Measurements from ENCODE around the gene KLHDC7B. TPM values are rescaled to one million over a fixed set of nuclear protein-coding genes. Genes with fewer than 3 reads are reported as not detected.

KLHDC7B gene
- polyA plus RNA-seq, 3 donors, result 0.10 to 0.50 (median 0.15) TPM

Other genes starting within 250 kb of the KLHDC7B start
- 100 to 1,000 TPM; 187 to 248 (median 239) TPM for gene PLXNB2, start 238.3 kb upstream of the KLHDC7B start, polyA plus RNA-seq (ENCODE audit: insufficient read length in 3 of 3)
- 10 to 100 TPM; 11.9 to 21.1 (median 16.8) TPM for gene DENND6B, start 218.9 kb upstream of the KLHDC7B start, polyA plus RNA-seq (ENCODE audit: insufficient read length in 3 of 3)
- gene PPP6R2, start 202.6 kb upstream of the KLHDC7B start, polyA plus RNA-seq (ENCODE audit: insufficient read length in 3 of 3), result 10 to 100 TPM; 34.4 to 58.1 (median 44.6) TPM
- 10 to 100 TPM; 28.4 to 46.4 (median 45.6) TPM for gene SBF1, start 70.9 kb upstream of the KLHDC7B start, polyA plus RNA-seq (ENCODE audit: insufficient read length in 3 of 3)
- gene ADM2, start 64.4 kb upstream of the KLHDC7B start, polyA plus RNA-seq (ENCODE audit: insufficient read length in 3 of 3), result 1 to 10 TPM; 3.8 to 6.9 (median 4.6) TPM
- gene MIOX, start 59.0 kb upstream of the KLHDC7B start, polyA plus RNA-seq (ENCODE audit: insufficient read length in 3 of 3), result 10 to 100 TPM in 1 of 3 donors, 1 to 10 TPM in 2; 2.4 to 13.6 (median 3.0) TPM
- gene LMF2, start 38.2 kb upstream of the KLHDC7B start, polyA plus RNA-seq (ENCODE audit: insufficient read length in 3 of 3), result 10 to 100 TPM; 30.3 to 58.1 (median 56.0) TPM
- 10 to 100 TPM; 39.6 to 53.9 (median 50.3) TPM for gene NCAPH2, start 37.7 kb upstream of the KLHDC7B start, polyA plus RNA-seq (ENCODE audit: insufficient read length in 3 of 3)
- 1 to 10 TPM; 1.0 to 5.2 (median 1.9) TPM for gene SCO2, start 20.3 kb upstream of the KLHDC7B start, polyA plus RNA-seq (ENCODE audit: insufficient read length in 3 of 3)
- 1 to 10 TPM; 1.4 to 3.0 (median 1.9) TPM for gene TYMP, start 15.9 kb upstream of the KLHDC7B start, polyA plus RNA-seq (ENCODE audit: insufficient read length in 3 of 3)
- gene SYCE3, start 17.0 kb downstream of the KLHDC7B start, polyA plus RNA-seq (ENCODE audit: insufficient read length in 3 of 3), result under 1 TPM in 2 of 3 donors, not detected in 1; 0.23 to 0.47 TPM
- 10 to 100 TPM; 12.7 to 19.9 (median 18.2) TPM for gene CPT1B, start 32.5 kb downstream of the KLHDC7B start, polyA plus RNA-seq (ENCODE audit: insufficient read length in 3 of 3)
- gene CHKB, start 37.0 kb downstream of the KLHDC7B start, polyA plus RNA-seq (ENCODE audit: insufficient read length in 3 of 3), result 100 to 1,000 TPM in 1 of 3 donors, 10 to 100 TPM in 2; 82.4 to 118 (median 86.6) TPM
- gene MAPK8IP2, start 54.9 kb downstream of the KLHDC7B start, polyA plus RNA-seq (ENCODE audit: insufficient read length in 3 of 3), result 1 to 10 TPM in 1 of 3 donors, under 1 TPM in 2; 0.78 to 1.0 (median 0.98) TPM
- 10 to 100 TPM; 12.2 to 20.8 (median 13.5) TPM for gene ARSA, start 82.3 kb downstream of the KLHDC7B start, polyA plus RNA-seq (ENCODE audit: insufficient read length in 3 of 3)
- 10 to 100 TPM; 13.7 to 24.6 (median 21.2) TPM for gene SHANK3, start 126.9 kb downstream of the KLHDC7B start, polyA plus RNA-seq (ENCODE audit: insufficient read length in 3 of 3)
- under 1 TPM; 0.27 to 0.53 (median 0.51) TPM for gene ACR, start 192.3 kb downstream of the KLHDC7B start, polyA plus RNA-seq (ENCODE audit: insufficient read length in 3 of 3)
- gene RABL2B, start 237.7 kb downstream of the KLHDC7B start, polyA plus RNA-seq (ENCODE audit: insufficient read length in 3 of 3), result 10 to 100 TPM; 57.5 to 83.8 (median 59.5) TPM